GM19397 (cell line): Measurements from ENCODE around the gene RMDN3.
A peak's percentile ranks its signal among the peaks of the same experiment; 100 is the strongest.

Experiments used
- ATAC-seq: cut with Tn5 transposase; IDR thresholded peaks from one replicate; pipeline ENCODE4 v1.9.1; 2021; ENCODE audit warnings: mild to moderate bottlenecking, moderate library complexity; ENCODE audit not compliant: unreplicated experiment

RMDN3 gene

GRCh38 chr15:40696228-40696627 lies 58.8 kb downstream of the RMDN3 start:
- no peak for ATAC-seq

- ATAC-seq = peak; percentile 20
Measured at GRCh38 chr15:40695469-40695890, 59.6 kb downstream of the RMDN3 start.

- peak; percentile 86 for ATAC-seq
Measured at GRCh38 chr15:40694688-40695468, 60.2 kb downstream of the RMDN3 start, which contains the start of gene RAD51. TSS of gene RAD51 (plus strand) at chr15:40695174. CDS start at chr15:40698759, 3,585 bp downstream.

- ATAC-seq = peak; percentile 5
Measured at GRCh38 chr15:40693904-40694687, 61.0 kb downstream of the RMDN3 start.

- no peak for ATAC-seq
Measured at GRCh38 chr15:40691737-40692136, 63.3 kb downstream of the RMDN3 start.

- ATAC-seq = no peak
Measured at GRCh38 chr15:40688932-40689799, 65.9 kb downstream of the RMDN3 start.
